GM23338 (cell line): ENCODE results near the gene DNAH17.

Experiments
- EZH2 ChIP-seq: fragments of 200-600 bp; sonication (generic); IDR thresholded peaks from one replicate; pipeline ENCODE4 v1.8.0; 2017; ENCODE audit warnings: antibody characterized with exemption, mild to moderate bottlenecking, low read depth; ENCODE audit not compliant: unreplicated experiment
- EZH2phosphoT487 ChIP-seq: fragments of 200-600 bp; sonication (generic); IDR thresholded peaks from one replicate; pipeline ENCODE4 v1.8.1; 2018; ENCODE audit warnings: antibody characterized with exemption; ENCODE audit not compliant: unreplicated experiment
- JUNB ChIP-seq: IDR thresholded peaks from one replicate; pipeline ENCODE4 v1.6.1; 2016; ENCODE audit warnings: antibody characterized with exemption; ENCODE audit not compliant: unreplicated experiment
- POLR2AphosphoS5 ChIP-seq: IDR thresholded peaks from 2 replicates; pipeline ENCODE4 v1.6.1; 2016; ENCODE audit warnings: antibody characterized with exemption, low read depth
- STAT1 ChIP-seq: IDR thresholded peaks from one replicate; pipeline ENCODE4 v1.6.1; 2016; ENCODE audit warnings: antibody characterized with exemption; ENCODE audit not compliant: unreplicated experiment
- TF ChIP-seq, protein P1 (sequence below), 2 experiments: fragments of 200-600 bp in 1 of 2; sonication (generic) in 1 of 2; conservative IDR thresholded peaks; 2 replicates each; pipeline versions ENCODE4 v1.5.1 to v1.6.1; 2016 to 2017; ENCODE audit warnings: antibody characterized with exemption in 2 of 2, low read depth in 2 of 2, mild to moderate bottlenecking in 2 of 2, moderate library complexity in 1 of 2
- TF ChIP-seq, protein P2 (sequence below): IDR thresholded peaks from one replicate; pipeline ENCODE4 v1.6.1; 2018; ENCODE audit warnings: antibody characterized with exemption; ENCODE audit not compliant: unreplicated experiment

DNA sequence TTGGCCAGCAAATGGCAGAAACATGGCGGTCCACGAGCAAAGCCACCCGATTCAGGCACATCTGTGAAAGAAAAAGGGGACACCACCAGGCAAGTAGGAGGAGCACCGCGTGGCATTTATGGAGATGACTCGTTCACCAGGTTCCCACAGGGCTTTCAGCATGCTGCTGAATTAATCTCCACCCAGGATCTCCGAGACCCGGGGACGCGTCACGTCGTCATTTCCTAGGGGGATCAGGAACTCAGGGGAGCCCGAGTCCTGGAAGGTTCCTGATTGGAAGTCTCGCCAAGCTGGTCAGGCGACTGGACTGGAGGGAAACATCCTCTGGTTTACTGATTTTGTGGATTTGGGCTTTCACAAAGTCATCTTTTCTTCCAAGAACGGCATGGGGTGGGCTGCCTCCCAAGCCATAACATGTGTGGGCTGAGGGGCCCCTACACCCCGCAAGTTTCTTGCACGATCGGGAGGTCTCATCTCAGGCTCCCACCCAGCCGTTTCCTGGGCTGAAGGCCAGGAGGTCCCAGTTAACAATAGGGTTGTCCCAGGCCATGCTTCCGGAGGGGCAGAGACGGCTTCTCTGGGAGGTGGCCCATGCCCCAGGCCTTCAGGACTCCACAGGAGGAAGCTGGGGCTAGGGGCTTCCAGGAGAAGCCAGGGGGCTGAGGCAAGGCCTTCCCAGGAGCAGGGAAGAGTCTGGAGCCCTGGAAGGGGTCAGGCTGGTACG lies 645 bp downstream of the DNAH17 start:
- TF ChIP-seq, protein P1, sequence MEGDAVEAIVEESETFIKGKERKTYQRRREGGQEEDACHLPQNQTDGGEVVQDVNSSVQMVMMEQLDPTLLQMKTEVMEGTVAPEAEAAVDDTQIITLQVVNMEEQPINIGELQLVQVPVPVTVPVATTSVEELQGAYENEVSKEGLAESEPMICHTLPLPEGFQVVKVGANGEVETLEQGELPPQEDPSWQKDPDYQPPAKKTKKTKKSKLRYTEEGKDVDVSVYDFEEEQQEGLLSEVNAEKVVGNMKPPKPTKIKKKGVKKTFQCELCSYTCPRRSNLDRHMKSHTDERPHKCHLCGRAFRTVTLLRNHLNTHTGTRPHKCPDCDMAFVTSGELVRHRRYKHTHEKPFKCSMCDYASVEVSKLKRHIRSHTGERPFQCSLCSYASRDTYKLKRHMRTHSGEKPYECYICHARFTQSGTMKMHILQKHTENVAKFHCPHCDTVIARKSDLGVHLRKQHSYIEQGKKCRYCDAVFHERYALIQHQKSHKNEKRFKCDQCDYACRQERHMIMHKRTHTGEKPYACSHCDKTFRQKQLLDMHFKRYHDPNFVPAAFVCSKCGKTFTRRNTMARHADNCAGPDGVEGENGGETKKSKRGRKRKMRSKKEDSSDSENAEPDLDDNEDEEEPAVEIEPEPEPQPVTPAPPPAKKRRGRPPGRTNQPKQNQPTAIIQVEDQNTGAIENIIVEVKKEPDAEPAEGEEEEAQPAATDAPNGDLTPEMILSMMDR (conservative IDR thresholded peaks at IDR 0.05; ENCODE audit: low read depth in 2 of 2), result no peak
- TF ChIP-seq EZH2phosphoT487, result no peak
- TF ChIP-seq STAT1, result no peak
- no peak for TF ChIP-seq POLR2AphosphoS5
- no peak for TF ChIP-seq EZH2
- TF ChIP-seq, protein P2, sequence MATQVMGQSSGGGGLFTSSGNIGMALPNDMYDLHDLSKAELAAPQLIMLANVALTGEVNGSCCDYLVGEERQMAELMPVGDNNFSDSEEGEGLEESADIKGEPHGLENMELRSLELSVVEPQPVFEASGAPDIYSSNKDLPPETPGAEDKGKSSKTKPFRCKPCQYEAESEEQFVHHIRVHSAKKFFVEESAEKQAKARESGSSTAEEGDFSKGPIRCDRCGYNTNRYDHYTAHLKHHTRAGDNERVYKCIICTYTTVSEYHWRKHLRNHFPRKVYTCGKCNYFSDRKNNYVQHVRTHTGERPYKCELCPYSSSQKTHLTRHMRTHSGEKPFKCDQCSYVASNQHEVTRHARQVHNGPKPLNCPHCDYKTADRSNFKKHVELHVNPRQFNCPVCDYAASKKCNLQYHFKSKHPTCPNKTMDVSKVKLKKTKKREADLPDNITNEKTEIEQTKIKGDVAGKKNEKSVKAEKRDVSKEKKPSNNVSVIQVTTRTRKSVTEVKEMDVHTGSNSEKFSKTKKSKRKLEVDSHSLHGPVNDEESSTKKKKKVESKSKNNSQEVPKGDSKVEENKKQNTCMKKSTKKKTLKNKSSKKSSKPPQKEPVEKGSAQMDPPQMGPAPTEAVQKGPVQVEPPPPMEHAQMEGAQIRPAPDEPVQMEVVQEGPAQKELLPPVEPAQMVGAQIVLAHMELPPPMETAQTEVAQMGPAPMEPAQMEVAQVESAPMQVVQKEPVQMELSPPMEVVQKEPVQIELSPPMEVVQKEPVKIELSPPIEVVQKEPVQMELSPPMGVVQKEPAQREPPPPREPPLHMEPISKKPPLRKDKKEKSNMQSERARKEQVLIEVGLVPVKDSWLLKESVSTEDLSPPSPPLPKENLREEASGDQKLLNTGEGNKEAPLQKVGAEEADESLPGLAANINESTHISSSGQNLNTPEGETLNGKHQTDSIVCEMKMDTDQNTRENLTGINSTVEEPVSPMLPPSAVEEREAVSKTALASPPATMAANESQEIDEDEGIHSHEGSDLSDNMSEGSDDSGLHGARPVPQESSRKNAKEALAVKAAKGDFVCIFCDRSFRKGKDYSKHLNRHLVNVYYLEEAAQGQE, result no peak
- TF ChIP-seq JUNB, result no peak
